ENCODE measurements around the gene CFAP410. TPM values are rescaled to one million over a fixed set of nuclear protein-coding genes. Genes with fewer than 3 reads are reported as not detected.

Gene CFAP410
- polyA plus RNA-seq, 1 of the 3 experiments (the other 2 are of a cell fraction): 18.0 TPM

DNA sequence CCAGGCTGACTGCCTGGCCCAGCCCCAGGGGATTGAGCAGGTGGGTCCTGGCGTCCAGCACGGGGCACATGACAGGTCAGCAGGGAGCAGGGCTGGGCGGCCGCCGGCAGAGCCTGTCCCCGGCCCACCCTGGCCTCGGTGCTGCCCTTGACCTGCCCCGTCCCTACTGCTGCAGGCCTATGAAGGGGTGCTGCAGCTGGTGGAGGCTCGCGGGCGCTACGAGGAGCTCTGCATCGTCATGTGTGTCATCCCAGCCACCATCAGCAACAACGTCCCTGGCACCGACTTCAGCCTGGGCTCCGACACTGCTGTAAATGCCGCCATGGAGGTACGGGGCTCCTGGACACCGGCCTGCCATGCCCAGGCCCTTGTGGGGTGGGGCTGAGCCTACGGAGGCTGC is 15.6 kb downstream of the CFAP410 start:
- H3F3A ChIP-seq (replicated peaks; ENCODE audit: insufficient read depth): no peaks in the 10 kb centered on the region
- DNase-seq: no peak
- no peak for TF ChIP-seq RFX5 (IDR thresholded peaks at IDR 0.05; ENCODE audit: low read length)
- TF ChIP-seq FOSL2 (IDR thresholded peaks at IDR 0.05; ENCODE audit: borderline replicate concordance, low read depth): no peak
- TF ChIP-seq, protein P1, sequence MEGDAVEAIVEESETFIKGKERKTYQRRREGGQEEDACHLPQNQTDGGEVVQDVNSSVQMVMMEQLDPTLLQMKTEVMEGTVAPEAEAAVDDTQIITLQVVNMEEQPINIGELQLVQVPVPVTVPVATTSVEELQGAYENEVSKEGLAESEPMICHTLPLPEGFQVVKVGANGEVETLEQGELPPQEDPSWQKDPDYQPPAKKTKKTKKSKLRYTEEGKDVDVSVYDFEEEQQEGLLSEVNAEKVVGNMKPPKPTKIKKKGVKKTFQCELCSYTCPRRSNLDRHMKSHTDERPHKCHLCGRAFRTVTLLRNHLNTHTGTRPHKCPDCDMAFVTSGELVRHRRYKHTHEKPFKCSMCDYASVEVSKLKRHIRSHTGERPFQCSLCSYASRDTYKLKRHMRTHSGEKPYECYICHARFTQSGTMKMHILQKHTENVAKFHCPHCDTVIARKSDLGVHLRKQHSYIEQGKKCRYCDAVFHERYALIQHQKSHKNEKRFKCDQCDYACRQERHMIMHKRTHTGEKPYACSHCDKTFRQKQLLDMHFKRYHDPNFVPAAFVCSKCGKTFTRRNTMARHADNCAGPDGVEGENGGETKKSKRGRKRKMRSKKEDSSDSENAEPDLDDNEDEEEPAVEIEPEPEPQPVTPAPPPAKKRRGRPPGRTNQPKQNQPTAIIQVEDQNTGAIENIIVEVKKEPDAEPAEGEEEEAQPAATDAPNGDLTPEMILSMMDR (IDR thresholded peaks at IDR 0.05): no peak
- no peak for TF ChIP-seq FOXM1 (IDR thresholded peaks at IDR 0.05; ENCODE audit: low read depth)
- no peak for TF ChIP-seq NFIC (IDR thresholded peaks at IDR 0.05; ENCODE audit: borderline replicate concordance)
- no peak for TF ChIP-seq JUND (IDR thresholded peaks at IDR 0.05)
- no peak for TF ChIP-seq NRF1 (IDR thresholded peaks at IDR 0.05; ENCODE audit: low read depth, low read length)
- no peak for TF ChIP-seq YY1 (IDR thresholded peaks at IDR 0.05; ENCODE audit: low read depth)
- no peak for TF ChIP-seq EZH2phosphoT487 (IDR thresholded peaks at IDR 0.05; ENCODE audit: borderline replicate concordance, low read depth)
- no peak for TF ChIP-seq MEF2A (IDR thresholded peaks at IDR 0.05; ENCODE audit: borderline replicate concordance, low read depth)
- no peak for TF ChIP-seq EP300 (IDR thresholded peaks at IDR 0.05; ENCODE audit: borderline replicate concordance in 1 of 2, low read depth in 1 of 2, low read length in 1 of 2)
- TF ChIP-seq TCF12 (IDR thresholded peaks at IDR 0.05): no peak
- TF ChIP-seq, protein P2, sequence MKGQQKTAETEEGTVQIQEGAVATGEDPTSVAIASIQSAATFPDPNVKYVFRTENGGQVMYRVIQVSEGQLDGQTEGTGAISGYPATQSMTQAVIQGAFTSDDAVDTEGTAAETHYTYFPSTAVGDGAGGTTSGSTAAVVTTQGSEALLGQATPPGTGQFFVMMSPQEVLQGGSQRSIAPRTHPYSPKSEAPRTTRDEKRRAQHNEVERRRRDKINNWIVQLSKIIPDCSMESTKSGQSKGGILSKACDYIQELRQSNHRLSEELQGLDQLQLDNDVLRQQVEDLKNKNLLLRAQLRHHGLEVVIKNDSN (IDR thresholded peaks at IDR 0.05; ENCODE audit: borderline replicate concordance, low read depth): no peak
- TF ChIP-seq SIN3A (IDR thresholded peaks at IDR 0.05; ENCODE audit: borderline replicate concordance, low read depth, low read length): no peak
- TF ChIP-seq RAD21 (IDR thresholded peaks at IDR 0.05; ENCODE audit: low read length): no peak
- TF ChIP-seq CHD2 (IDR thresholded peaks at IDR 0.05; ENCODE audit: low read length, partially characterized antibody): no peak
- no peak for TF ChIP-seq RXRA (IDR thresholded peaks at IDR 0.05; ENCODE audit: borderline replicate concordance, low read depth)
- TF ChIP-seq GATA2 (CRISPR knock-in tag; IDR thresholded peaks at IDR 0.05): no peak
- no peak for TF ChIP-seq TAF1 (IDR thresholded peaks at IDR 0.05; ENCODE audit: borderline replicate concordance, low read depth, low read length)
- no peaks in the 10 kb centered on the region for H3K9me2 ChIP-seq
- peaks cover 0 to 52% of the 10 kb centered on the region in 2 experiments for H3K36me3 ChIP-seq (replicated peaks in 1 of 2; ENCODE audit: control insufficient read depth in 1 of 2, insufficient read depth in 2 of 2, low read length in 1 of 2)
- ChIA-PET CTCF (interaction anchor here (1.1 kb wide), 1 partner anchor 13 kb away, joined by 3 read pairs; no protein-coding TSS in a partner anchor), POLR2A (interaction anchor here (0.5 kb wide), 1 partner anchor 15 kb away, joined by 3 read pairs; no protein-coding TSS in a partner anchor)
- no peaks in the 10 kb centered on the region for H3K79me2 ChIP-seq (ENCODE audit: insufficient read depth)
- no peak overlapping the region for H3K27ac ChIP-seq (ENCODE audit: low read depth in 2 of 2, low read length in 1 of 2)
- no peaks in the 10 kb centered on the region for H4K20me1 ChIP-seq (ENCODE audit: insufficient read depth)
- no peak overlapping the region for H3K4me2 ChIP-seq
- no CpG with 5 or more reads among the region's 20 CpGs for WGBS (ENCODE audit: low lambda C conversion rate)
- H3K9ac ChIP-seq: no peak overlapping the region
- H3K9me3 ChIP-seq: no peaks in the 10 kb centered on the region
- H3K27me3 ChIP-seq (ENCODE audit: insufficient read depth): no peaks in the 10 kb centered on the region
- H2AFZ ChIP-seq (ENCODE audit: low read depth): no peak overlapping the region
- peaks cover 0 to 2% of the 10 kb centered on the region in 2 experiments; a peak in 1 of 4 replicates for H3K4me1 ChIP-seq (ENCODE audit: control insufficient read depth in 1 of 2, insufficient read depth in 2 of 2, low read depth in 1 of 2, low read length in 1 of 2)
- H3K4me3 ChIP-seq (ENCODE audit: low read depth in 2 of 2, low read length in 1 of 2): no peak overlapping the region
